Measurements from ENCODE around the gene ST3GAL4. TPM values are rescaled to one million over a fixed set of nuclear protein-coding genes. Genes with fewer than 3 reads are reported as not detected.
"Not testable (repeated sequence)": the region's sequence is repeated elsewhere in the genome, so short reads cannot be mapped to it uniquely, and the experiment has no call there.

Gene ST3GAL4
- total RNA-seq, 1 donor from 2014 or later, result 15.6 TPM

GRCh38 chr11:126363706-126364248, 8.3 kb downstream of the ST3GAL4 start:
- Mint-ChIP-seq H3K4me1 (peaks cover 31% of the 10 kb centered on the region), H3K36me3 (no peaks in the 10 kb centered on the region), H3K4me3 (no peak overlapping the region), H3K27me3 (ENCODE audit: low read depth) (no peaks in the 10 kb centered on the region), H3K9me3 (no peaks in the 10 kb centered on the region), H3K27ac (no peak overlapping the region)
- no peak for DNase-seq (ENCODE audit: low spot score in 2 of 2, unreplicated experiment in 2 of 2)
- TF ChIP-seq CTCF (IDR thresholded peaks at IDR 0.05; ENCODE audit: unreplicated experiment), result no peak

GRCh38 chr11:126364735-126365134, 9.2 kb downstream of the ST3GAL4 start:
- not testable (repeated sequence) for H3K27me3 Mint-ChIP-seq (ENCODE audit: low read depth); H3K27ac Mint-ChIP-seq; H3K9me3 Mint-ChIP-seq; H3K4me3 Mint-ChIP-seq; H3K36me3 Mint-ChIP-seq; DNase-seq (ENCODE audit: low spot score in 2 of 2, unreplicated experiment in 2 of 2)
- H3K4me1 Mint-ChIP-seq, result peaks cover 24% of the 10 kb centered on the region

- H3K4me1 Mint-ChIP-seq, result peaks cover 21% of the 10 kb centered on the region
- not testable (repeated sequence) for H3K4me3 Mint-ChIP-seq; H3K36me3 Mint-ChIP-seq; DNase-seq (ENCODE audit: low spot score in 2 of 2, unreplicated experiment in 2 of 2); H3K27ac Mint-ChIP-seq; H3K9me3 Mint-ChIP-seq; H3K27me3 Mint-ChIP-seq (ENCODE audit: low read depth)
These were observed 10.0 kb downstream of the ST3GAL4 start for GRCh38 chr11:126365508-126365907.

GRCh38 chr11:126366064-126366822, 10.8 kb downstream of the ST3GAL4 start:
- TF ChIP-seq CTCF (IDR thresholded peaks at IDR 0.05; ENCODE audit: unreplicated experiment), result no peak
- no peaks in the 10 kb centered on the region for H3K36me3 Mint-ChIP-seq
- no peak for DNase-seq (ENCODE audit: low spot score in 2 of 2, unreplicated experiment in 2 of 2)
- peak overlapping the region; percentile 16 for H3K4me3 Mint-ChIP-seq
- H3K9me3 Mint-ChIP-seq, result no peaks in the 10 kb centered on the region
- H3K27me3 Mint-ChIP-seq (ENCODE audit: low read depth), result no peaks in the 10 kb centered on the region
- peak overlapping the region; percentile 74 for H3K27ac Mint-ChIP-seq
- H3K4me1 Mint-ChIP-seq, result peaks cover 21% of the 10 kb centered on the region

GRCh38 chr11:126366823-126367654, 11.6 kb downstream of the ST3GAL4 start:
- Mint-ChIP-seq H3K4me1 (peaks cover 21% of the 10 kb centered on the region), H3K27ac (peak overlapping the region; percentile 74)
- H3K36me3 Mint-ChIP-seq; DNase-seq (ENCODE audit: low spot score in 2 of 2, unreplicated experiment in 2 of 2); H3K27me3 Mint-ChIP-seq (ENCODE audit: low read depth); H3K4me3 Mint-ChIP-seq; H3K9me3 Mint-ChIP-seq: not testable (repeated sequence)

GRCh38 chr11:126367806-126368205, 12.3 kb downstream of the ST3GAL4 start:
- H3K36me3 Mint-ChIP-seq; H3K4me3 Mint-ChIP-seq; H3K27ac Mint-ChIP-seq; H3K9me3 Mint-ChIP-seq; DNase-seq (ENCODE audit: low spot score in 2 of 2, unreplicated experiment in 2 of 2); H3K27me3 Mint-ChIP-seq (ENCODE audit: low read depth): not testable (repeated sequence)
- peaks cover 21% of the 10 kb centered on the region for H3K4me1 Mint-ChIP-seq

GRCh38 chr11:126368336-126369119, 13.0 kb downstream of the ST3GAL4 start:
- H3K27ac Mint-ChIP-seq; DNase-seq (ENCODE audit: low spot score in 2 of 2, unreplicated experiment in 2 of 2); H3K27me3 Mint-ChIP-seq (ENCODE audit: low read depth); H3K36me3 Mint-ChIP-seq; H3K4me3 Mint-ChIP-seq; H3K9me3 Mint-ChIP-seq: not testable (repeated sequence)
- peaks cover 25% of the 10 kb centered on the region for H3K4me1 Mint-ChIP-seq
